ENCODE data around the gene FAM20A. TPM values are rescaled to one million over a fixed set of nuclear protein-coding genes. Genes with fewer than 3 reads are reported as not detected.

The FAM20A gene
- polyA plus RNA-seq, 1 donor from 2014 or later, result not detected

DNA sequence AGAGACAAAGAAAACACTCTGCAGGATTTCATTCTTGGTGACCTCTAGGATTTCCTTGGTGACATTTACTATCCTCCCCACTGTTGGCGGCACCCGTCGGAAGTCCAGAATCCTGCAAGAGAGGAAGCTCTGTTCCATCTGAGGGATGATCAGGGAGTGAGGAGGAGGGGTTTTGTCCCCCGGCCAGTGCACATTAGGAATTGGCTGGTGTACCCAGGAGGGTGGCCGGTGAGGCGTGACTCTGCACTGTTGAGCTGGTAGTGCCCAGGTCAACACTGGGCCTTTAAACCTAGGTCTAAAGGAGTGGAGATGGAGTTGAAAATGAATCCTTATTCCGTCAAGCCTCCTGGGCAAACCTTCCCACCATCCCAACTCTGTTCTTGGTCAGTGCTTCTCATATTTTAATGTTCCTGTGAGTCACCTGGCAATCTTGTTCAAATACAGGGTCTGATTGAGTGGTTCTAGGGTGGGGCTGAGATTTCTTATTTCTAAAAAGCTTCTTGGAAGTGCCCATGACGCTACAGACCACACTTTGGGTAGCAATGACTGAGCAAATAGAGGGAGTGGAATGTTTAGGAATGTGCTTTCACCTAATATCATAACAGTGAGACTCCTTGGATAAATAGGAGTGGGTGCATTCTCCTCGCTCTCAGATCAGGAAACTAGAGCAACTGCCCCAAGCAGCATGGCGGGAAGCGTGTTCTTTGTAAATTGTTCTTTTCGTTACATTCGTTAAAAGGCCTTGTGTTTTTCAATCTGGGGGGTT lies 58.3 kb downstream of the FAM20A start:
- TF ChIP-seq REST (IDR thresholded peaks at IDR 0.05; ENCODE audit: borderline replicate concordance), result no peak
- no peak for TF ChIP-seq POLR2AphosphoS5 (IDR thresholded peaks at IDR 0.05)
- no peak for TF ChIP-seq MXI1 (conservative IDR thresholded peaks at IDR 0.05; ENCODE audit: poor library complexity, severe bottlenecking)
- TF ChIP-seq SMC3 (conservative IDR thresholded peaks at IDR 0.05; ENCODE audit: poor library complexity), result no peak
- no peak for TF ChIP-seq EP300 (conservative IDR thresholded peaks at IDR 0.05; ENCODE audit: poor library complexity, severe bottlenecking)
- TF ChIP-seq, protein P1, sequence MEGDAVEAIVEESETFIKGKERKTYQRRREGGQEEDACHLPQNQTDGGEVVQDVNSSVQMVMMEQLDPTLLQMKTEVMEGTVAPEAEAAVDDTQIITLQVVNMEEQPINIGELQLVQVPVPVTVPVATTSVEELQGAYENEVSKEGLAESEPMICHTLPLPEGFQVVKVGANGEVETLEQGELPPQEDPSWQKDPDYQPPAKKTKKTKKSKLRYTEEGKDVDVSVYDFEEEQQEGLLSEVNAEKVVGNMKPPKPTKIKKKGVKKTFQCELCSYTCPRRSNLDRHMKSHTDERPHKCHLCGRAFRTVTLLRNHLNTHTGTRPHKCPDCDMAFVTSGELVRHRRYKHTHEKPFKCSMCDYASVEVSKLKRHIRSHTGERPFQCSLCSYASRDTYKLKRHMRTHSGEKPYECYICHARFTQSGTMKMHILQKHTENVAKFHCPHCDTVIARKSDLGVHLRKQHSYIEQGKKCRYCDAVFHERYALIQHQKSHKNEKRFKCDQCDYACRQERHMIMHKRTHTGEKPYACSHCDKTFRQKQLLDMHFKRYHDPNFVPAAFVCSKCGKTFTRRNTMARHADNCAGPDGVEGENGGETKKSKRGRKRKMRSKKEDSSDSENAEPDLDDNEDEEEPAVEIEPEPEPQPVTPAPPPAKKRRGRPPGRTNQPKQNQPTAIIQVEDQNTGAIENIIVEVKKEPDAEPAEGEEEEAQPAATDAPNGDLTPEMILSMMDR (IDR thresholded peaks at IDR 0.05; ENCODE audit: poor library complexity, severe bottlenecking), result no peak
- TF ChIP-seq RAD21 (conservative IDR thresholded peaks at IDR 0.05), result no peak
- TF ChIP-seq EZH2 (IDR thresholded peaks at IDR 0.05; ENCODE audit: borderline replicate concordance, insufficient read depth, low read length, poor library complexity, severe bottlenecking), result no peak
- no peak for TF ChIP-seq TAF1 (IDR thresholded peaks at IDR 0.05; ENCODE audit: low read depth)
- Histone ChIP-seq H2AFZ (ENCODE audit: low read depth, low read length) (no peak overlapping the region), H3K36me3 (ENCODE audit: insufficient read depth, low read length) (no peaks in the 10 kb centered on the region), H4K20me1 (ENCODE audit: insufficient read depth) (no peaks in the 10 kb centered on the region), H3K79me2 (replicated peaks; ENCODE audit: insufficient read depth, low read length) (no peaks in the 10 kb centered on the region), H3K9me3 (ENCODE audit: low read length) (no peaks in the 10 kb centered on the region), H3K9ac (ENCODE audit: low read length) (no peak overlapping the region), H3K4me3 (ENCODE audit: low read length) (no peak overlapping the region), H3K4me2 (ENCODE audit: low read length) (no peak overlapping the region), H3K27ac (ENCODE audit: low read length) (no peak overlapping the region), H3K9me2 (ENCODE audit: insufficient read depth, low read length) (no peaks in the 10 kb centered on the region), H3F3A (ENCODE audit: insufficient read depth, low read length, poor library complexity, severe bottlenecking) (no peaks in the 10 kb centered on the region), H3K27me3 (ENCODE audit: insufficient read depth, low read depth, low read length) (no peaks in the 10 kb centered on the region)

DNA sequence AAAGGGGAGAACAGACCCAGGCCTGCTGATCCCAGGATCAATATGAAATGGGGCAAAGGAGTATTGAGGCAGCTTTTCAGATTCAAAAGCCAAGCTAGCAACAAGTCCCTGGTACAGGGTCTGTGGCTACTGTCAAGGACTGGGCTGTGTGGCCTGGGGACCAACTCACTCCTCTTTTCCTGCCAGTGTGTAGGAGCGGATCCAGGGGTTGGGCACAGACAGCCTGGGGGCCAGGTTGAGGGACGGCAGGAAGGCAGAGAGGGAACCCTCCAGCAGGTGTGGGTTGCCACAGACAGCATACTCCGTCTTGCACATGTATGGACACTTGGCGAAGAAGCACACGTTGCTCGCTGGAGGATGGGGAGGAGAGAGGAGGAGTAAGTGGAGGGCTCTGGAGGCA lies 59.4 kb downstream of the FAM20A start:
- no peak for TF ChIP-seq POLR2AphosphoS5 (IDR thresholded peaks at IDR 0.05)
- TF ChIP-seq EP300 (conservative IDR thresholded peaks at IDR 0.05; ENCODE audit: poor library complexity, severe bottlenecking), result no peak
- TF ChIP-seq, protein P1 (IDR thresholded peaks at IDR 0.05; ENCODE audit: poor library complexity, severe bottlenecking), result no peak
- no peak for TF ChIP-seq EZH2 (IDR thresholded peaks at IDR 0.05; ENCODE audit: borderline replicate concordance, insufficient read depth, low read length, poor library complexity, severe bottlenecking)
- TF ChIP-seq RAD21 (conservative IDR thresholded peaks at IDR 0.05), result no peak
- TF ChIP-seq MXI1 (conservative IDR thresholded peaks at IDR 0.05; ENCODE audit: poor library complexity, severe bottlenecking), result no peak
- TF ChIP-seq TAF1 (IDR thresholded peaks at IDR 0.05; ENCODE audit: low read depth), result no peak
- no peak for TF ChIP-seq REST (IDR thresholded peaks at IDR 0.05; ENCODE audit: borderline replicate concordance)
- TF ChIP-seq SMC3 (conservative IDR thresholded peaks at IDR 0.05; ENCODE audit: poor library complexity), result no peak
- Histone ChIP-seq H3K27me3 (ENCODE audit: insufficient read depth, low read depth, low read length) (no peaks in the 10 kb centered on the region), H3K9me3 (ENCODE audit: low read length) (no peaks in the 10 kb centered on the region), H3K4me2 (ENCODE audit: low read length) (no peak overlapping the region), H2AFZ (ENCODE audit: low read depth, low read length) (no peak overlapping the region), H3F3A (ENCODE audit: insufficient read depth, low read length, poor library complexity, severe bottlenecking) (no peaks in the 10 kb centered on the region), H3K79me2 (replicated peaks; ENCODE audit: insufficient read depth, low read length) (no peaks in the 10 kb centered on the region), H3K27ac (ENCODE audit: low read length) (no peak overlapping the region), H3K9ac (ENCODE audit: low read length) (no peak overlapping the region), H3K36me3 (ENCODE audit: insufficient read depth, low read length) (no peaks in the 10 kb centered on the region), H3K9me2 (ENCODE audit: insufficient read depth, low read length) (no peaks in the 10 kb centered on the region), H4K20me1 (ENCODE audit: insufficient read depth) (no peaks in the 10 kb centered on the region), H3K4me3 (ENCODE audit: low read length) (no peak overlapping the region)

All from neural cell (in vitro differentiated cells).